Panc1 (cell line): ENCODE data around the gene MCF2L. TPM values are rescaled to one million over a fixed set of nuclear protein-coding genes. Genes with fewer than 3 reads are reported as not detected.

Experiments used
- ATAC-seq: fragments of 200-7000 bp; cut with Tn5 transposase; 2 replicates; pipeline ENCODE4 v1.9.1; 2020; ENCODE audit warnings: mild to moderate bottlenecking, moderate library complexity
- BruUV-seq: library from RNA; stranded (reverse); fragments of 400-500 nt; replicated peaks from 2 replicates; lab custom pipeline; 2021; lab: Mats Ljungman, UMichigan
- CTCF ChIA-PET: fragments of 300-600 bp; sonication (Branson Sonifier 250); formaldehyde crosslinking; loops from one replicate; lab custom pipeline; 2022; ENCODE audit warnings: antibody characterized with exemption; lab: Charles Lee
- POLR2A ChIA-PET: fragments of 300-600 bp; sonication (Branson Sonifier 250); formaldehyde crosslinking; loops from one replicate; lab custom pipeline; 2022; ENCODE audit warnings: antibody characterized with exemption; lab: Charles Lee
- DNase-seq: peaks from one replicate; pipeline ENCODE4 v3.0.0-alpha.2; 2010; ENCODE audit warnings: low read depth, low spot score
- H3K27ac ChIP-seq: 2 replicates; pipeline ENCODE4 v1.5.1; 2011; ENCODE audit warnings: mild to moderate bottlenecking, low read length, inconsistent platforms
- H3K27me3 ChIP-seq: fragments of 200-500 bp; sonication (Bioruptor generic); 2 replicates; pipeline ENCODE4 v1.6.0; 2014; ENCODE audit warnings: low read length, inconsistent platforms; ENCODE audit not compliant: control insufficient read depth, insufficient read depth
- H3K36me3 ChIP-seq: fragments of 200-500 bp; sonication (Bioruptor generic); 2 replicates; pipeline ENCODE4 v1.5.1; 2014; ENCODE audit warnings: inconsistent platforms, mild to moderate bottlenecking, low read length, moderate library complexity; ENCODE audit not compliant: control insufficient read depth, insufficient read depth
- H3K4me1 ChIP-seq: 2 replicates; pipeline ENCODE4 v1.5.1; 2011; ENCODE audit warnings: inconsistent platforms, mild to moderate bottlenecking, low read length, moderate library complexity; ENCODE audit not compliant: control insufficient read depth, insufficient read depth
- H3K4me3 ChIP-seq, 2 experiments: 2 replicates each; pipeline ENCODE4 v1.5.1; 2011 to 2012; ENCODE audit warnings: low read depth in 2 of 2, low read length in 2 of 2, mild to moderate bottlenecking in 2 of 2, inconsistent platforms in 1 of 2, moderate library complexity in 1 of 2
- H3K9me3 ChIP-seq: fragments of 200-500 bp; sonication (Bioruptor generic); 2 replicates; pipeline ENCODE4 v1.5.1; 2014; ENCODE audit warnings: low read depth, mild to moderate bottlenecking, inconsistent platforms, low read length, moderate library complexity; ENCODE audit not compliant: control insufficient read depth, insufficient read depth
- POLR2AphosphoS5 ChIP-seq: IDR thresholded peaks from 2 replicates; pipeline ENCODE4 v1.6.1; 2012; ENCODE audit warnings: mild to moderate bottlenecking, low read depth, low read length, moderate library complexity
- REST ChIP-seq, 2 experiments: IDR thresholded peaks; 2 replicates each; pipeline ENCODE4 v1.6.1; 2011 to 2012; ENCODE audit warnings: low read depth in 2 of 2, control low read depth in 1 of 2, low read length in 1 of 2, mild to moderate bottlenecking in 1 of 2, moderate library complexity in 1 of 2; ENCODE audit not compliant: insufficient read depth in 1 of 2
- SIN3A ChIP-seq: IDR thresholded peaks from 2 replicates; pipeline ENCODE4 v1.6.1; 2012; ENCODE audit warnings: low read depth, mild to moderate bottlenecking, low read length, moderate library complexity, borderline replicate concordance; ENCODE audit not compliant: insufficient read depth
- TCF7L2 ChIP-seq: IDR thresholded peaks from 2 replicates; pipeline ENCODE4 v1.6.1; 2011; ENCODE audit warnings: mild to moderate bottlenecking, low read depth, low read length, inconsistent platforms
- in situ Hi-C: cut with HindIII; loops from 2 replicates; pipeline ENCODE4 v1.10.0; 2016; ENCODE audit warnings: low sequenced_read_pairs, low pct_unique_long_range_greater_than_20kb
- intact Hi-C: fragments of 100-400 bp; cut with micrococcal nuclease; formaldehyde crosslinking; loops from one replicate; pipeline ENCODE4 v1.10.0; 2022; ENCODE audit not compliant: unreplicated experiment
- total RNA-seq: library from RNA; stranded (reverse); gene quantifications from one replicate; pipeline ENCODE4 v1.2.1, GENCODE V29; 2021; ENCODE audit not compliant: unreplicated experiment
- TF ChIP-seq, protein P1 (sequence below): fragments of 450-650 bp; IDR thresholded peaks from 2 replicates; pipeline ENCODE4 v1.5.1; 2017; ENCODE audit warnings: mild to moderate bottlenecking

Gene MCF2L
- total RNA-seq, 1 experiment from 2014 or later, result 0.57 TPM

- ATAC-seq, result no peak
- no TSS peak for BruUV-seq
- no peak for DNase-seq
- Histone ChIP-seq H3K27ac (no peak overlapping the region), H3K9me3 (no peaks in the 10 kb centered on the region), H3K36me3 (no peaks in the 10 kb centered on the region), H3K4me3 (no peak overlapping the region), H3K27me3 (no peaks in the 10 kb centered on the region; the same call in none of the 2 replicates), H3K4me1 (no peaks in the 10 kb centered on the region)
- in situ Hi-C loops, result no loop called here
- ChIA-PET POLR2A (interaction anchor here (0.6 kb wide), 1 partner anchor 322 kb away, joined by 5 read pairs; no protein-coding TSS in a partner anchor), CTCF (no interaction called here)
- intact Hi-C loops, result no loop called here
- TF ChIP-seq, protein P1, sequence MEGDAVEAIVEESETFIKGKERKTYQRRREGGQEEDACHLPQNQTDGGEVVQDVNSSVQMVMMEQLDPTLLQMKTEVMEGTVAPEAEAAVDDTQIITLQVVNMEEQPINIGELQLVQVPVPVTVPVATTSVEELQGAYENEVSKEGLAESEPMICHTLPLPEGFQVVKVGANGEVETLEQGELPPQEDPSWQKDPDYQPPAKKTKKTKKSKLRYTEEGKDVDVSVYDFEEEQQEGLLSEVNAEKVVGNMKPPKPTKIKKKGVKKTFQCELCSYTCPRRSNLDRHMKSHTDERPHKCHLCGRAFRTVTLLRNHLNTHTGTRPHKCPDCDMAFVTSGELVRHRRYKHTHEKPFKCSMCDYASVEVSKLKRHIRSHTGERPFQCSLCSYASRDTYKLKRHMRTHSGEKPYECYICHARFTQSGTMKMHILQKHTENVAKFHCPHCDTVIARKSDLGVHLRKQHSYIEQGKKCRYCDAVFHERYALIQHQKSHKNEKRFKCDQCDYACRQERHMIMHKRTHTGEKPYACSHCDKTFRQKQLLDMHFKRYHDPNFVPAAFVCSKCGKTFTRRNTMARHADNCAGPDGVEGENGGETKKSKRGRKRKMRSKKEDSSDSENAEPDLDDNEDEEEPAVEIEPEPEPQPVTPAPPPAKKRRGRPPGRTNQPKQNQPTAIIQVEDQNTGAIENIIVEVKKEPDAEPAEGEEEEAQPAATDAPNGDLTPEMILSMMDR, result no peak
- TF ChIP-seq TCF7L2, result no peak
- TF ChIP-seq SIN3A, result no peak
- TF ChIP-seq REST (IDR thresholded peaks at IDR 0.05; ENCODE audit: insufficient read depth in 1 of 2, low read depth in 2 of 2, low read length in 1 of 2), result no peak
- TF ChIP-seq POLR2AphosphoS5, result no peak
Measured at GRCh38 chr13:113043931-113044330, 74.9 kb downstream of the MCF2L start.

DNA sequence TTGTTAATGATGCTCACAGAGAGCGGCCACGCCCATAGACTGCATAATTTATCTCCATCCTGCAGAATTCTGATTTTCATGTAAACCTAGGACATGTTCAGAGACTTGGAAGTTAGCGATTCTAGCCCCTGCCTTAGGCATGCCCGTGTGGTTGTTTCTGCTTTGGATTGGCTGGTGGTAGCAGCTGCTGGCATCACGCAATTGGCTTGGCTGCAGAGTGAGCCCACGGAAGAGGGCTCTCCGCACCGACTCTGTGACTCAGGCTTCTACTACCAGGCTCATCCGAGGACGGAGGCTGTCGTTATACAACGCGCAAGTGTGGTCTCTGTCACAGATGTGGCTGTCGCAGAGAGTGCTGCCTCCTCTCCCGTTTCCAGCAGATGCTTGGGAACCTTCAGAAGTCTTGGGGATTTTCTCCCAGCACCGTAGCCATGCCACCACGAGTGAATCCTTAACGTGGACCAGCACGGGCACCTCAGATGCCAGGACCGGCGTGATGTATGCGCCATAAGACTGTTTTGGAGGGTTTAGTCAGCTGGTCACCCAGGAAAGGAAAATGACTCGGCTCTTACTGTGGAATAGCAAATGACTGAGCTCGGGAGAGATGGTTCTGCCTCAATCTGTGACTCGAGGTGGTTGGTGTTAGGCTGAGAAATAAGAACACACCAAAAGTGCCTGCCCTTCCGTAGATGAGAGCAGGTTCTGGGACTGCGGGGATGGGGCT, 75.5 kb downstream of the MCF2L start:
- BruUV-seq, result no TSS peak
- H3K9me3 ChIP-seq, result no peaks in the 10 kb centered on the region
- no peaks in the 10 kb centered on the region for H3K4me1 ChIP-seq
- intact Hi-C loops, result no loop called here
- TF ChIP-seq, protein P1, result no peak
- TF ChIP-seq TCF7L2 (no peak), REST (IDR thresholded peaks at IDR 0.05; ENCODE audit: insufficient read depth in 1 of 2, low read depth in 2 of 2, low read length in 1 of 2) (no peak), POLR2AphosphoS5 (no peak), SIN3A (no peak)
- H3K27ac ChIP-seq, result no peak overlapping the region
- CTCF ChIA-PET, result no interaction called here
- H3K36me3 ChIP-seq, result no peaks in the 10 kb centered on the region
- ATAC-seq (peak; percentile 39; the same call in 1 of the 2 replicates), DNase-seq (no peak)
- POLR2A ChIA-PET, result interaction anchor here (0.6 kb wide), 1 partner anchor 322 kb away, joined by 5 read pairs; no protein-coding TSS in a partner anchor
- H3K27me3 ChIP-seq, result no peaks in the 10 kb centered on the region; the same call in none of the 2 replicates
- in situ Hi-C loops, result no loop called here
- no peak overlapping the region for H3K4me3 ChIP-seq
